LNCAP (cell line): ENCODE results near the gene RTL10.

Experiments
- TF ChIP-seq, protein P1 (sequence below): fragments of 450-650 bp; IDR thresholded peaks from 2 replicates; pipeline ENCODE4 v1.5.1; 2017; ENCODE audit warnings: mild to moderate bottlenecking

RTL10 gene

DNA sequence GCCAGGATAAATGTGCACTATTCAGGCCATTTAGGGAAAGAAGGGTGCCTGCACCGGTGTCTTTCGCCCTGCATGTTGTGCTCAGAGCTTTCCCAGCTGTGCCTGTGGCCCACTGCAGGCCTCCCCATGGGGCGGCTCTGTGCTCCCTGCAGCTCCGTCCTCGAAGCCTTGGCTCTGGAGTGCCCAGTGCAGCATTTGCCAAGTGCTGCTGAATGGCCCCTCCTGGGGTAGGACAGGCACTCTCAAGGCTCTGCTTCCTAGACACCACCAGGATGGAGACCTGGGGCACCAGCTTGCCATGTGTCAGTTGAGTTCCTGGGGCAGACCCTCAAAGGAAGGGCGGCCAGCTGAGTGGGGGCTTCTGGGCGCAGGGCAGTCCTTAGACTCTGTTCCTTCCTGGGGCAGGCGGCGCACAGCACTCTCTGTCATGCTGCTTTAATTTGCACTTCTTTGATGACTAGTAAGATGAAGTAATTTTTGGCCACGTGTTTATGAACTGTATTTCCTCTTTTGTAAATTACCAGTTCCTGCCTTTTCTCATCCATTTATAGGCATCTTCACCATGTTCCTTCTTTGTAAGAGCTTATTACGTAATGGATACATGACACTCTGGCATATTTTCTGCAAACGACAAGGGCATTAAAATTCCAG, 32.1 kb upstream of the RTL10 start:
- TF ChIP-seq, protein P1, sequence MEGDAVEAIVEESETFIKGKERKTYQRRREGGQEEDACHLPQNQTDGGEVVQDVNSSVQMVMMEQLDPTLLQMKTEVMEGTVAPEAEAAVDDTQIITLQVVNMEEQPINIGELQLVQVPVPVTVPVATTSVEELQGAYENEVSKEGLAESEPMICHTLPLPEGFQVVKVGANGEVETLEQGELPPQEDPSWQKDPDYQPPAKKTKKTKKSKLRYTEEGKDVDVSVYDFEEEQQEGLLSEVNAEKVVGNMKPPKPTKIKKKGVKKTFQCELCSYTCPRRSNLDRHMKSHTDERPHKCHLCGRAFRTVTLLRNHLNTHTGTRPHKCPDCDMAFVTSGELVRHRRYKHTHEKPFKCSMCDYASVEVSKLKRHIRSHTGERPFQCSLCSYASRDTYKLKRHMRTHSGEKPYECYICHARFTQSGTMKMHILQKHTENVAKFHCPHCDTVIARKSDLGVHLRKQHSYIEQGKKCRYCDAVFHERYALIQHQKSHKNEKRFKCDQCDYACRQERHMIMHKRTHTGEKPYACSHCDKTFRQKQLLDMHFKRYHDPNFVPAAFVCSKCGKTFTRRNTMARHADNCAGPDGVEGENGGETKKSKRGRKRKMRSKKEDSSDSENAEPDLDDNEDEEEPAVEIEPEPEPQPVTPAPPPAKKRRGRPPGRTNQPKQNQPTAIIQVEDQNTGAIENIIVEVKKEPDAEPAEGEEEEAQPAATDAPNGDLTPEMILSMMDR: no peak

DNA sequence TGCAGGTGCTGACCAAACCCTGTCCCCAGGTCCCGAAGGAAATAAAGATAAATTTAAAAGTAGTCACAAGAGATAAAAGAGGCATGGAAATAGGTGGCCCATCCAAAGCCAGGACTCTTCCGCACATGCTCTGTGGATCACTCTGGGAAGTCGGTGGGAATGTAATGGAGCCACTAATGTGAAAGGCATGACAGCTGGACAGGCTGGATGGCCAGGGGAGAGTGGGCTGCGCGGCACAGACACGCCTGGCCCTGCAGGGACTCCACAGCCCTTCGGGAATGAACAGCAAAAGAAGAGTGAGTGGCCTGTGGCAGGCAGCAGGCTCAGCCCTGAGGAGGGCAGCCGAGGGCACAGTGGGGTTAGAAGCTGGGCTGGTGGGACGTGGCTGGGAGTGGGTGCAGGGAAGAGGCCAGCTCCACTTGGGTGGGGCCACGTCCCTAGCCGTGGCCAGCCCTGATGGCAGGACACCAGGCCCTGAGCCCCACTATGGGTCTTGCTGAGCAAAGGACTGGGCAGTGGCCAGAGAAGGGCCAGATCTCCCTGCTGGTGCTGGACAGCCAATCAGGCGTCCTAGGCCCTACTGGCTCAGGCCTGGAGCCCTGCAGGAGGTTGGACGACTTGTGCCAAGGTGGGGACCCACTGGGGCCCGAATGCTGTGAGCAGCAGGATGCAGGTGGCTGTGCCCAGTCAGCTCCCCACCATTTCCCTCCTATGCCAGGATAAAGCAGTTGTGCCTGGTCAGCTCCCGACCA, 31.3 kb upstream of the RTL10 start:
- TF ChIP-seq, protein P1: no peak

DNA sequence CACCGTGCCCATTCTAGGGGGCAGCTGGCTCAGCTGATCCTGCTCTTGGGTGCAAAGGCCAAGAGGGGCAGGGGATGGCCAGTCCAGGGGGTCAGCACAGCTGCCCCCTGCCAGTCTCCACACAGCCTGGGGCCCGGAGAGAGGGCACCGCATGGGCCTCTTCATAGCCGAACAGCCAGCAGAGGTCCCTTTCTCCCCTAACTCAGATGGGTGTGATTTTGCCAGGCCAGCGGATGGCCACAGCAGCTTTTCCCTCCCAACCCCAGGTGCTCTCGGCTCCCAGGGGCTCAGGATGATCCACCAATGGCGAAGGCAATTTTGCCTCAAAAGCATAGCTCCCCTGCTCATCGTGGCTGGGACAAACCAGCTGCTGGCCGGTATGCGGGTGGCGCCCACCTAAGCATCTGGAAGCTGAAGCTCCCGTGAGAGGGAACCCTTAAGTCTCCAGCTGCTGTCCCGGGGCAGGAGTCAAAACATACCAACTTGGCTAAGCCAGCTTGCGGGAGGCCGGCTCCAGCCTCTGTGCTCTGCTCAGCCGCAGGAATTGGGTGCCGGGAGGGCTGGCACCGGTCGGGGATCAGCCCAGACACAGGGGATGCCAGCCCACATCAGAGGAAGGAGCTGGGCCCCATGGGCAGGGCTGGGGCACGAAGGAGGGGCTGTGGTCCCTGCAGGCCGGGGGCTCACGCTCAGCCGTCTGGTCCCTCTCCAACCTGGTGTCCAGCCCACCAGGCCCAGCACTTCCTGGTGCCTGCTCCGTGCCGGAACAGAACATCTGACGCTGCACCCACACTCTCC, 30.5 kb upstream of the RTL10 start:
- TF ChIP-seq, protein P1: no peak

DNA sequence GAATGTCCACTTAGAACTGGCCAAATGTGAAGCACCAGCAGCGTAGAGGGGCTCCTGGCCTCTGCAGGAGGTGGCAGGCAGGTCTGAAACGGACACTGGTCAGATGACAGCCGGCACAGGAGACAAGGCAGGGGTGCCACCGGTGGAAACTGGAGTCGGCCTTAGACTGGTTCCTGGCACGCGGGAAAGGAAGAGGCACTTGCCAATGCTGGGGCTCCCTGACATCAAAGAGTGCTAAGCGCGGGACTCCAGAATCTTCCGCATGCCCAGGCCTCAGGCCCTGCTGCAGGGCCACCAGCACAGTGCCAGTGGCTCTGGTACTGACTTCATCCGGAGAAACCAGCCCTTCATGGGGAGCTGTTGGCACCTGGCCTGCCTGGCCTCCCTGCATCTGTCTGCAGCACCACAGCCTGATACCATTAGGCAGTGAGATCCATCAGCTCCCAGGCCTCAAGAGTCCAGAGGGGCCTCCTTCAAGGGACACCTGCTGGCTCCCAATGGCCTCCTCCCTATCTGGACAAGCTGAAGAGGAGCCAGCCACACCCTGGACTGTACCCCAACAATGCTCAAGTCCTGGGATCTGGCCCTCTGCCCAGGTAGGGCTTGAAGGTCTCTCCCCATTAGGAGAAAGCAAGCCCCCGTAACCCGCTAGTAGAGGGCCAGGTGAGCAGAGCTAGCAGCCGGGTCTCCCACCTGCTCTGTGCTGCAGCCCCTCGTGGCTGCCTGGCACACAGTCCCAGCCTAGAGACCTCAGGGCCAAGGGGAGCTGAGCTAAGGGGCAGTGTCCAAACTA, 29.7 kb upstream of the RTL10 start:
- TF ChIP-seq, protein P1: no peak

DNA sequence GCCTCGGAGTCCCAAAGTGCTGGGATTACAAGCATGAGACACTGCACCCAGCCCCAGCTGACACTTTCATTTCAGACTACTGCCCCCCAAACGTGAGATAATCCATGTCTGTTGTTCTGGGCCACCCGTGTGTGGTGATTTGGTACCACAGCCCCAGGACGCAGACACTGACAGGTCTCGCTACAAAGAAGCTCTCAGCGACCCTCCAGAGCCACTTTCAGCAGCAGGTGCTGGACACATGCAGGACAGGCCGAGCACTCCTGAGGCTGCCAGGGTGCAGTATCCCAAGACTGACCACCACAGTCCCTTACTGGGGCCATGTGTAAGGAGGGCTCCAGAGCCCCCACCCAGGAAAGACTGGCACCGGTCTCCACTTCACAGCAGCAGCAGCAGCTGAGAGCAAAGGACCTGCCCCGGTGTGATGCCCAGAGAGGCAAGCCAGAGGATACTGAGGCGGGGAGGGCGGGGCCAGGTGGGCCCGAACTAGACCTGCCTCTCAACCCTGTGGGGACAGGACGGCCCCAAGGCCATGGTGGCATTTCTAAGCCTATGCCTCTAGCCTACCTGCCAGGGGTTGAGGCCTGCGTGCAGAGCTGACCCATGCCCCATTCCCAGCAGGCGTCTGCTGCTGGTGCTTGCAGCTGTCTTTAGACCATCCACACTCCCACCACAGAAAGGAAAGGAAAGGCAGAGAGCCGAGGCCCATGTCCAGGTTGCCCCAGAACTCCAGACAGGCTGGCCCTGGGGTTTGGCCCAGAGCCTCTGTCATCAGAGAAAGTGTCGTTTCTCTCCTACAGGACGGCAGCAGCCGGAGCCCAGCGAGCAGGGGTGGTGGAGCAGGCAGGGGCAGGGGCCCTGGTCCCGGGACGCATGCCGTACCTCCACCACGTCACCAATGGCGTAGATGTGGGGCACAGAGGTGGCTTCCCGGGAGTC, 28.0 kb upstream of the RTL10 start:
- TF ChIP-seq, protein P1: no peak

DNA sequence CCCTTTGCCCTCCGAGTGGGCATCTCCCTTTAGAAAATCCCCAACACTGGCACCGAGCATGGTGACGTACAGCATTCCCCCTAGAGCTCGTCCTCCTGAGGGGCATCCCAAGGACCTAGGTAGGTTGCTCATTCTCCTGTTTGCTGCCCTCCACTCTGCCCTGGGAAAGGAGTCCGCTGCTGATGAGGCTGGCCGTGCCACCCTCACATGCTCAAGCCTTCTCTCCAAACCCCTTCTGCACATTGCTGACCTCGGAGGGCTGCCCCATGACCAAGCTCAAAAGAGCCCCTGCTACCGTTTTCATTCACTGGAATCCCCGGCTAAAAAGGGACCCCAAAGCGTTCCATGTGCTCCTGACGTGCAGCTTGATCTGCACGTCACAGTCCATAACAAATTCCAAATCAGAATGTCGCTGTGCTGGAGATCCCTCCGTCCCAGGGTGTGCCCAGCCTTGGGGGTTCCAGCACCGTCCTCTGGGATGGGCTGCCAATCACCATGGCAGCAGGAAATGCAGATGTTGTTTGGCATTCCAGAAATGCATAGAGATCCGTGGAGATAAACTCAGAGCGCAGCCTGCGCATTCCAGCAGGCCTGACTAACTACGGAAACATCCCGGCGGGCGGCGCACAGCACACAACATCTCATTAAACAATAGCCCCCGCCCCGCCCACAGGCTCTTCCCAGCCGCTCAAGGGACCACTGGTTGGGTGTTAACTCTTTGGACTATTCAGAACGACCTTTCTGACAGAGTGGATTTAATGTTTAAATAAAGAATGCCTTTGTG, 26.3 kb upstream of the RTL10 start:
- TF ChIP-seq, protein P1: no peak
